Fibroblast of mammary gland (primary cell): ENCODE measurements around the gene PAK1.

Experiments
- DNase-seq: peaks from one replicate; pipeline ENCODE4 v3.0.0-alpha.2; 2010; ENCODE audit warnings: low read depth
- H3K4me3 ChIP-seq: 2 replicates; pipeline ENCODE4 v1.5.1; 2011; ENCODE audit warnings: low read depth, mild to moderate bottlenecking, low read length, moderate library complexity; ENCODE audit not compliant: control insufficient read depth
- CTCF ChIP-seq: conservative IDR thresholded peaks from 2 replicates; pipeline ENCODE4 v1.5.1; 2011; ENCODE audit warnings: low read depth, low read length, inconsistent platforms; ENCODE audit not compliant: control insufficient read depth, insufficient read depth

The PAK1 gene

DNA sequence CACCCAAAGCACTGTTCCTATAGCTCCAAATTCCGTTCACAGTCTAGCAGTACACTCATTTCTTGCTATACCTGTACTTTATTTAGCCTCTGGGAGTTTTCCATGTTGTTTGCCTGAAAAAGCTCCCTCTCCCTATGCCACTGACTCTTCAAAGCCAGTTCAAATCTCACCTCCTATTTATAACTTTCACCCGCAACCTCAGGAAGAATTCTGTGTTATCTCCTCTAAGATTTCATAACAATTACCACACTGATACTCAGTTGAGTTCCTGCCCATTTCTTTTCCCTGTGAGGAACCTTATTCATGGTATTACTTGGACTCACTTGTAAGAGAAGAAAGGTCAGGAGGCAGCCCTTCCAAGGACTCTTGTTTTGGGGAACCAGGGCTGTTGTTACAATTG lies 197.6 kb downstream of the PAK1 start:
- no peak for DNase-seq
- TF ChIP-seq CTCF: no peak
- H3K4me3 ChIP-seq: no peak overlapping the region
